GM12872 (cell line): Measurements from ENCODE around the gene PVALB.

ENCODE experiments used
- CTCF ChIP-seq: IDR thresholded peaks from 3 replicates; pipeline ENCODE4 v1.5.1; 2011; ENCODE audit warnings: low read depth, mild to moderate bottlenecking, low read length, moderate library complexity; ENCODE audit not compliant: insufficient read depth

The PVALB gene

GRCh38 chr22:36778020-36778419 is 38.8 kb downstream of the PVALB start:
- TF ChIP-seq CTCF, result no peak

GRCh38 chr22:36776722-36777121 is 40.1 kb downstream of the PVALB start:
- no peak for TF ChIP-seq CTCF

GRCh38 chr22:36775964-36776669 is 40.7 kb downstream of the PVALB start, which contains the start of gene IFT27:
IFT27 (minus strand) TSS chr22:36776119; CDS start chr22:36775707, 412 bp downstream.
- TF ChIP-seq CTCF, result no peak

- TF ChIP-seq CTCF, result no peak
These were observed 41.3 kb downstream of the PVALB start for GRCh38 chr22:36775586-36775963.

GRCh38 chr22:36773935-36774334 is 42.9 kb downstream of the PVALB start:
- TF ChIP-seq CTCF, result peak; percentile 20; the same call in 1 of the 3 replicates

- TF ChIP-seq CTCF, result no peak
These were observed 44.4 kb downstream of the PVALB start for GRCh38 chr22:36772451-36772850.

- TF ChIP-seq CTCF, result no peak
These were observed 45.3 kb downstream of the PVALB start for GRCh38 chr22:36771356-36772063.
